HEK293 (cell line): ENCODE measurements around the gene LST1.

ENCODE experiments used
- CTCF ChIA-PET: fragments of 350-600 bp; formaldehyde crosslinking; extraction: SDS; loops from one replicate; lab custom pipeline; 2021; ENCODE audit warnings: antibody characterized with exemption; lab: Yijun Ruan, JAX
- POLR2A ChIA-PET: fragments of 300-600 bp; formaldehyde crosslinking; extraction: SDS; loops from one replicate; lab custom pipeline; 2020; ENCODE audit warnings: antibody characterized with exemption, inconsistent platforms; lab: Yijun Ruan, JAX
- H3K27ac ChIP-seq: fragments of 200-500 bp; sonication (Bioruptor generic); 2 replicates; pipeline ENCODE4 v1.5.1; 2014; ENCODE audit warnings: low read depth, low read length, control low read depth, inconsistent platforms; ENCODE audit errors: extremely low read depth
- H3K36me3 ChIP-seq, 2 experiments: fragments of 200-500 bp in 1 of 2; sonication (Bioruptor generic) in 1 of 2; 1 replicate in 1 of 2; 2 replicates in 1 of 2; pipeline ENCODE4 v1.5.1; 2014 to 2017; ENCODE audit warnings: inconsistent platforms in 2 of 2, low read length in 2 of 2; ENCODE audit not compliant: control insufficient read depth in 2 of 2, insufficient read depth in 1 of 2
- H3K4me1 ChIP-seq: fragments of 200-500 bp; sonication (Bioruptor generic); 2 replicates; pipeline ENCODE4 v1.5.1; 2014; ENCODE audit warnings: mild to moderate bottlenecking, low read length, inconsistent platforms; ENCODE audit not compliant: control insufficient read depth, insufficient read depth
- H3K4me3 ChIP-seq: 2 replicates; pipeline ENCODE4 v1.5.1; 2011; ENCODE audit warnings: low read depth, mild to moderate bottlenecking, control low read depth, low read length, moderate library complexity
- H3K9me3 ChIP-seq: fragments of 200-500 bp; sonication (Bioruptor generic); 2 replicates; pipeline ENCODE4 v1.5.1; 2014; ENCODE audit warnings: low read depth, low read length, inconsistent platforms; ENCODE audit not compliant: control insufficient read depth, insufficient read depth
- BCL11B ChIP-seq: fragments of 450-650 bp; formaldehyde crosslinking; IDR thresholded peaks from 2 replicates; pipeline ENCODE4 v1.5.1; 2016; ENCODE audit warnings: low read depth, missing biosample characterization, missing genetic modification characterization
- KLF10 ChIP-seq: fragments of 450-650 bp; IDR thresholded peaks from 2 replicates; pipeline ENCODE4 v1.5.1; 2018; ENCODE audit warnings: missing biosample characterization, mild to moderate bottlenecking, missing genetic modification characterization
- SCRT2 ChIP-seq: fragments of 450-650 bp; formaldehyde crosslinking; IDR thresholded peaks from 2 replicates; pipeline ENCODE4 v1.5.1; 2016; ENCODE audit warnings: missing biosample characterization, missing genetic modification characterization
- TRIM28 ChIP-seq: IDR thresholded peaks from 2 replicates; pipeline ENCODE4 v1.6.1; 2011; ENCODE audit warnings: low read length, control low read depth, borderline replicate concordance
- ZBTB11 ChIP-seq: fragments of 450-650 bp; formaldehyde crosslinking; conservative IDR thresholded peaks from 2 replicates; pipeline ENCODE4 v1.5.1; 2016; ENCODE audit warnings: low read depth, missing biosample characterization, missing genetic modification characterization
- ZBTB20 ChIP-seq: fragments of 450-650 bp; formaldehyde crosslinking; IDR thresholded peaks from 2 replicates; pipeline ENCODE4 v1.5.1; 2016; ENCODE audit warnings: missing biosample characterization, missing genetic modification characterization
- ZBTB6 ChIP-seq: fragments of 450-650 bp; formaldehyde crosslinking; IDR thresholded peaks from 2 replicates; pipeline ENCODE4 v1.5.1; 2017; ENCODE audit warnings: missing biosample characterization, missing genetic modification characterization
- ZEB2 ChIP-seq: fragments of 450-650 bp; formaldehyde crosslinking; IDR thresholded peaks from 2 replicates; pipeline ENCODE4 v1.5.1; 2016; ENCODE audit warnings: missing biosample characterization, missing genetic modification characterization
- ZFP37 ChIP-seq: fragments of 450-650 bp; formaldehyde crosslinking; IDR thresholded peaks from 2 replicates; pipeline ENCODE4 v1.5.1; 2016; ENCODE audit warnings: missing biosample characterization, missing genetic modification characterization
- ZNF175 ChIP-seq: fragments of 450-650 bp; formaldehyde crosslinking; IDR thresholded peaks from 2 replicates; pipeline ENCODE4 v1.5.1; 2016; ENCODE audit warnings: missing biosample characterization, missing genetic modification characterization
- ZNF423 ChIP-seq: fragments of 450-650 bp; formaldehyde crosslinking; IDR thresholded peaks from 2 replicates; pipeline ENCODE4 v1.5.1; 2016; ENCODE audit warnings: missing biosample characterization, missing genetic modification characterization
- ZNF585B ChIP-seq: fragments of 450-650 bp; formaldehyde crosslinking; IDR thresholded peaks from 2 replicates; pipeline ENCODE4 v1.5.1; 2016; ENCODE audit warnings: missing biosample characterization, missing genetic modification characterization
- ZNF639 ChIP-seq: fragments of 450-650 bp; formaldehyde crosslinking; IDR thresholded peaks from 2 replicates; pipeline ENCODE4 v1.5.1; 2016; ENCODE audit warnings: missing biosample characterization, missing genetic modification characterization
- ZNF768 ChIP-seq: fragments of 450-650 bp; formaldehyde crosslinking; IDR thresholded peaks from 2 replicates; pipeline ENCODE4 v1.5.1; 2018; ENCODE audit warnings: missing biosample characterization, mild to moderate bottlenecking, missing genetic modification characterization
- ZNF785 ChIP-seq: fragments of 450-650 bp; formaldehyde crosslinking; IDR thresholded peaks from 2 replicates; pipeline ENCODE4 v1.5.1; 2016; ENCODE audit warnings: missing biosample characterization, missing genetic modification characterization
- TF ChIP-seq, protein P1 (sequence below): fragments of 450-650 bp; formaldehyde crosslinking; IDR thresholded peaks from 2 replicates; pipeline ENCODE4 v1.5.1; 2016; ENCODE audit warnings: missing biosample characterization, missing genetic modification characterization
- TF ChIP-seq, protein P2 (sequence below): fragments of 450-650 bp; formaldehyde crosslinking; IDR thresholded peaks from 2 replicates; pipeline ENCODE4 v1.5.1; 2016; ENCODE audit warnings: missing biosample characterization, missing genetic modification characterization
- TF ChIP-seq, protein P3 (sequence below): IDR thresholded peaks from 2 replicates; pipeline ENCODE4 v1.6.1; 2011; ENCODE audit warnings: mild to moderate bottlenecking, low read depth, low read length, borderline replicate concordance
- TF ChIP-seq, protein P4 (sequence below): fragments of 450-650 bp; formaldehyde crosslinking; IDR thresholded peaks from 2 replicates; pipeline ENCODE4 v1.5.1; 2016; ENCODE audit warnings: missing biosample characterization, missing genetic modification characterization

The LST1 gene

GRCh38 chr6:31541658-31542521 is 44.2 kb upstream of the LST1 start, which contains the start of gene DDX39B (continued):
- TF ChIP-seq, protein P1, sequence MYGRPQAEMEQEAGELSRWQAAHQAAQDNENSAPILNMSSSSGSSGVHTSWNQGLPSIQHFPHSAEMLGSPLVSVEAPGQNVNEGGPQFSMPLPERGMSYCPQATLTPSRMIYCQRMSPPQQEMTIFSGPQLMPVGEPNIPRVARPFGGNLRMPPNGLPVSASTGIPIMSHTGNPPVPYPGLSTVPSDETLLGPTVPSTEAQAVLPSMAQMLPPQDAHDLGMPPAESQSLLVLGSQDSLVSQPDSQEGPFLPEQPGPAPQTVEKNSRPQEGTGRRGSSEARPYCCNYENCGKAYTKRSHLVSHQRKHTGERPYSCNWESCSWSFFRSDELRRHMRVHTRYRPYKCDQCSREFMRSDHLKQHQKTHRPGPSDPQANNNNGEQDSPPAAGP (tag by site-specific recombination): no peak; the same call in none of the 2 replicates
- no peak for TF ChIP-seq BCL11B (tag by site-specific recombination)
- TF ChIP-seq, all 188 proteins: peak for 66

- no peak for TF ChIP-seq TRIM28
- TF ChIP-seq, all 188 proteins: peak for 0
- peaks cover 15% of the 10 kb centered on the region for H3K4me1 ChIP-seq
- ChIA-PET CTCF (interaction anchor here (0.5 to 13.9 kb wide), 4 partner anchors 39 to 1768 kb away, joined by 3 to 431 read pairs (median 36); partner anchors contain the start of genes LST1, LTB and NCR3), POLR2A (interaction anchor here (3.8 to 4.2 kb wide), 3 partner anchors 14 to 284 kb away, joined by 30 to 112 read pairs (median 97); partner anchors contain the start of genes HSPA1B, MCCD1 and MICB)
- no peak overlapping the region for H3K27ac ChIP-seq
- H3K9me3 ChIP-seq: no peaks in the 10 kb centered on the region
- peaks cover 21 to 33% of the 10 kb centered on the region in 2 experiments for H3K36me3 ChIP-seq
- no peak overlapping the region for H3K4me3 ChIP-seq
Measured at GRCh38 chr6:31543639-31544038, 42.4 kb upstream of the LST1 start.

DNA sequence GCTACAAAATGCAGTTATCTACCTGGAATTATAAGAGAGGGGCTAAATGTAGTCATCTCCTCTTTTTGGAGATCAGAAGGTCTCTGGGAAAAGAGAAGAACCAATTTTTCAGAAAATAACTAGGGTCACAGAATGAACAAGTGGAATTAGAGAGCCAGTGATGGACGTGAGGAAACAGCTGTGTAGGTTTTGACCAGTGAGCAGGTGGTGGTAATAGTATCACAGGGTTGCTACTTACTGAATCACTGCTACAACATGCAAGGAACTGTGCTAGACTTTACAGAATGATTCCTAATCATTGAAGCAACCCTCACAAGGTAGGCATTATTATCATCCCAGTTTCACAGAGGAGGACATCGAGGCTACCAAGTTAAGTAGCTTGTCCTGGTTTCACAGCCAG is 41.4 kb upstream of the LST1 start:
- POLR2A ChIA-PET: interaction anchor here (3.1 kb wide), 1 partner anchor 283 kb away, joined by 20 read pairs; the partner anchor contains the start of gene HSPA1B
- peaks cover 5% of the 10 kb centered on the region for H3K4me1 ChIP-seq
- peaks cover 19 to 33% of the 10 kb centered on the region in 2 experiments for H3K36me3 ChIP-seq
- no peaks in the 10 kb centered on the region for H3K9me3 ChIP-seq
- CTCF ChIA-PET: interaction anchor here (0.7 to 13.9 kb wide), 5 partner anchors 38 to 78 kb away, joined by 3 to 431 read pairs (median 5); partner anchors contain the start of genes LST1, LTB and NCR3
- no peak overlapping the region for H3K27ac ChIP-seq
- H3K4me3 ChIP-seq: no peak overlapping the region
- TF ChIP-seq, protein P2, sequence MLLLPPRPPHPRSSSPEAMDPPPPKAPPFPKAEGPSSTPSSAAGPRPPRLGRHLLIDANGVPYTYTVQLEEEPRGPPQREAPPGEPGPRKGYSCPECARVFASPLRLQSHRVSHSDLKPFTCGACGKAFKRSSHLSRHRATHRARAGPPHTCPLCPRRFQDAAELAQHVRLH (tag by site-specific recombination): no peak
- no peak for TF ChIP-seq ZNF585B (tag by site-specific recombination)
- TF ChIP-seq, protein P3, sequence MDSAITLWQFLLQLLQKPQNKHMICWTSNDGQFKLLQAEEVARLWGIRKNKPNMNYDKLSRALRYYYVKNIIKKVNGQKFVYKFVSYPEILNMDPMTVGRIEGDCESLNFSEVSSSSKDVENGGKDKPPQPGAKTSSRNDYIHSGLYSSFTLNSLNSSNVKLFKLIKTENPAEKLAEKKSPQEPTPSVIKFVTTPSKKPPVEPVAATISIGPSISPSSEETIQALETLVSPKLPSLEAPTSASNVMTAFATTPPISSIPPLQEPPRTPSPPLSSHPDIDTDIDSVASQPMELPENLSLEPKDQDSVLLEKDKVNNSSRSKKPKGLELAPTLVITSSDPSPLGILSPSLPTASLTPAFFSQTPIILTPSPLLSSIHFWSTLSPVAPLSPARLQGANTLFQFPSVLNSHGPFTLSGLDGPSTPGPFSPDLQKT: no peak
- TF ChIP-seq ZNF785 (tag by site-specific recombination): no peak
- no peak for TF ChIP-seq ZFP37 (tag by site-specific recombination)
- no peak for TF ChIP-seq SCRT2 (tag by site-specific recombination)
- TF ChIP-seq, protein P4, sequence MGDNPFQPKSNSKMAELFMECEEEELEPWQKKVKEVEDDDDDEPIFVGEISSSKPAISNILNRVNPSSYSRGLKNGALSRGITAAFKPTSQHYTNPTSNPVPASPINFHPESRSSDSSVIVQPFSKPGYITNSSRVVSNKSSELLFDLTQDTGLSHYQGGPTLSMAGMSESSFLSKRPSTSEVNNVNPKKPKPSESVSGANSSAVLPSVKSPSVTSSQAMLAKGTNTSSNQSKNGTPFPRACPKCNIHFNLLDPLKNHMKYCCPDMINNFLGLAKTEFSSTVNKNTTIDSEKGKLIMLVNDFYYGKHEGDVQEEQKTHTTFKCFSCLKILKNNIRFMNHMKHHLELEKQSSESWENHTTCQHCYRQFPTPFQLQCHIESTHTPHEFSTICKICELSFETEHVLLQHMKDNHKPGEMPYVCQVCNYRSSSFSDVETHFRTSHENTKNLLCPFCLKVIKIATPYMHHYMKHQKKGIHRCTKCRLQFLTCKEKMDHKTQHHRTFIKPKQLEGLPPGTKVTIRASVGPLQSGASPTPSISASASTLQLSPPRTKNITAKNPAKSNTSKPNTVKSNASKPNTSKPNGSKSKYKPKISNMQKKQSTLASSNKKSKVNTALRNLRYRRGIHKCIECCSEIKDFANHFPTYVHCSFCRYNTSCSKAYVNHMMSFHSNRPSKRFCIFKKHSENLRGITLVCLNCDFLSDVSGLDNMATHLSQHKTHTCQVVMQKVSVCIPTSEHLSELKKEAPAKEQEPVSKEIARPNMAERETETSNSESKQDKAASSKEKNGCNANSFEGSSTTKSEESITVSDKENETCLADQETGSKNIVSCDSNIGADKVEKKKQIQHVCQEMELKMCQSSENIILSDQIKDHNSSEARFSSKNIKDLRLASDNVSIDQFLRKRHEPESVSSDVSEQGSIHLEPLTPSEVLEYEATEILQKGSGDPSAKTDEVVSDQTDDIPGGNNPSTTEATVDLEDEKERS (tag by site-specific recombination): no peak
- no peak for TF ChIP-seq ZNF768 (tag by site-specific recombination)
- TF ChIP-seq ZNF639 (tag by site-specific recombination): no peak
- no peak for TF ChIP-seq ZEB2 (tag by site-specific recombination)
- no peak for TF ChIP-seq ZNF423 (tag by site-specific recombination)
- TF ChIP-seq ZNF175: no peak
- TF ChIP-seq ZBTB20 (tag by site-specific recombination): no peak
- no peak for TF ChIP-seq ZBTB6 (tag by site-specific recombination)
- no peak for TF ChIP-seq ZBTB11 (tag by site-specific recombination)
- no peak for TF ChIP-seq KLF10 (tag by site-specific recombination)
